MM.1S (cell line): ENCODE results near the gene LRRC75B.
"Not testable (repeated sequence)": the region's sequence is repeated elsewhere in the genome, so short reads cannot be mapped to it uniquely, and the experiment has no call there.

Experiments
- CTCF ChIP-seq: fragments of 300-600 bp; sonication (generic); IDR thresholded peaks from 2 replicates; pipeline ENCODE4 v1.5.1; 2016; ENCODE audit warnings: antibody characterized with exemption, low read length, mixed read lengths
- EZH2 ChIP-seq: fragments of 300-600 bp; sonication (generic); optimal IDR thresholded peaks from 2 replicates; pipeline ENCODE3; 2017; ENCODE audit warnings: low read depth, mild to moderate bottlenecking, antibody characterized with exemption, low read length, mixed read lengths

- TF ChIP-seq CTCF, EZH2: not testable (repeated sequence)
Measured at GRCh38 chr22:24599958-24600715, 7.3 kb upstream of the LRRC75B start.
